D341Med (cell line): ENCODE measurements around the gene KCTD19.

Experiments used
- DNase-seq: peaks from one replicate; pipeline ENCODE4 v3.0.0; 2012; ENCODE audit warnings: low spot score

The KCTD19 gene

GRCh38 chr16:67258161-67258835 is 68.2 kb downstream of the KCTD19 start:
- no peak for DNase-seq

GRCh38 chr16:67257486-67258160 is 68.9 kb downstream of the KCTD19 start:
- no peak for DNase-seq

- DNase-seq = no peak
Observed at GRCh38 chr16:67256701-67257230, 69.8 kb downstream of the KCTD19 start.

- no peak for DNase-seq
Observed at GRCh38 chr16:67255553-67256221, 70.9 kb downstream of the KCTD19 start.

- no peak for DNase-seq
Observed at GRCh38 chr16:67254801-67255552, 71.6 kb downstream of the KCTD19 start.

GRCh38 chr16:67252609-67253497 is 73.7 kb downstream of the KCTD19 start:
- DNase-seq = no peak

GRCh38 chr16:67250045-67250327 is 76.6 kb downstream of the KCTD19 start:
- DNase-seq = no peak

GRCh38 chr16:67249178-67250044 is 77.1 kb downstream of the KCTD19 start:
- no peak for DNase-seq

- DNase-seq = peak; percentile 77
Observed at GRCh38 chr16:67248401-67249177, 78.0 kb downstream of the KCTD19 start, which contains the start of gene SLC9A5. SLC9A5 (plus strand) TSS chr16:67248979; CDS start chr16:67249015, 36 bp downstream.

GRCh38 chr16:67248073-67248400 is 78.5 kb downstream of the KCTD19 start:
- no peak for DNase-seq

- DNase-seq = peak; percentile 95
Observed at GRCh38 chr16:67247192-67248072, 79.1 kb downstream of the KCTD19 start, which contains the start of gene FHOD1. FHOD1 (minus strand) TSS chr16:67247481; CDS start chr16:67247410, 71 bp downstream.

- DNase-seq = no peak
Observed at GRCh38 chr16:67246756-67247191, 79.8 kb downstream of the KCTD19 start.

- peak; percentile 81 for DNase-seq
Observed at GRCh38 chr16:67246081-67246755, 80.3 kb downstream of the KCTD19 start.

GRCh38 chr16:67245674-67246080 is 80.9 kb downstream of the KCTD19 start:
- no peak for DNase-seq

GRCh38 chr16:67245186-67245585 is 81.4 kb downstream of the KCTD19 start:
- DNase-seq = no peak

- DNase-seq = no peak
Observed at GRCh38 chr16:67244387-67245185, 82.0 kb downstream of the KCTD19 start.

- DNase-seq = no peak
Observed at GRCh38 chr16:67243481-67243880, 83.1 kb downstream of the KCTD19 start.
